ENCODE results near the gene TNFSF15. TPM values are rescaled to one million over a fixed set of nuclear protein-coding genes. Genes with fewer than 3 reads are reported as not detected.
A peak's percentile ranks its signal among the peaks of the same experiment; 100 is the strongest.

The TNFSF15 gene
- total RNA-seq, 1 donor, result under 0.01 TPM

DNA sequence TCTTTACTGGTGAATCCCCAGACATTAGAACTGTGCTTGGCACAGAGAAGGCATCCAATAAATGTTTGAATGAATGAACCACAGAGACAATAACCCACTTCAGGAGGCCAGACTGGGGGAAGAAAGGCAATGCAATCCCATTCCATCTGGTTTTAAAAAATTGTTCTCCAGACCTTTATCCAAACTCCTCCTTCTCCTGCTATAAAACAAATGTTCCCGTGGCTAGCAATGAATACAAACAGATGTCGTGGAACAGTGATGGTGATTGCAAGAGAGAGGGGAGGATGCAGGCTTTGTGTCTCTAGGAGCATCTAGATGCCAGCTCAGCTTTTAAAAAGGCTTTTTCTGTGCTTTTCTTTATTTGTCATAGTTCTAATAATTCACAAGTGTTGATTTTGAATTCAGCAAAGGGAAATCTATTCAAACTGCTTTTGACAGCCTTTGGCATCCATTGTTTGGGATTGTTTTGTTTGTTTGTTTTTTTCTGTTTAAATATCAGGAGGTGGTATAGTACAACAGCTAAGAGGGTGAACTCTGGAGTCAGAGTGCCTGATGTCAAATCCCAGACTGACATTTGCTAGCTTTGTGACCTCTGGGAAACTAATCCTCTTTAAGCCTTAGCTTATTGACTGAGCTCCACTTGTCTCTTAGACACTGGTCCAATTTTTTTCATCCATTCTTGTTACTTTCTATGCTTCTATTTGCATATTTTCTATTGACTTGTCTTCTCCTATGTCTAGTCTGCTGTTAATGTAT, 59.1 kb downstream of the TNFSF15 start:
- Histone ChIP-seq H3K27ac (ENCODE audit: low read depth, low read length) (no peak overlapping the region), H3K4me3 (ENCODE audit: insufficient read depth, low read length) (no peak overlapping the region), H3K4me2 (ENCODE audit: insufficient read depth, low read length) (no peak overlapping the region), H3K9me3 (ENCODE audit: low read depth, low read length) (no peaks in the 10 kb centered on the region), H3K4me1 (ENCODE audit: insufficient read depth, low read length) (peaks cover 25% of the 10 kb centered on the region), H3K27me3 (ENCODE audit: insufficient read depth, low read length) (no peaks in the 10 kb centered on the region), H4K20me1 (ENCODE audit: insufficient read depth, low read length) (no peaks in the 10 kb centered on the region), H3K79me2 (ENCODE audit: insufficient read depth, low read length) (no peaks in the 10 kb centered on the region), H2AFZ (ENCODE audit: low read length) (no peak overlapping the region), H3K36me3 (ENCODE audit: insufficient read depth, low read length) (no peaks in the 10 kb centered on the region)
- DNase-seq (ENCODE audit: insufficient read length, low spot score, missing footprints), result no peak
- TF ChIP-seq, protein P1, sequence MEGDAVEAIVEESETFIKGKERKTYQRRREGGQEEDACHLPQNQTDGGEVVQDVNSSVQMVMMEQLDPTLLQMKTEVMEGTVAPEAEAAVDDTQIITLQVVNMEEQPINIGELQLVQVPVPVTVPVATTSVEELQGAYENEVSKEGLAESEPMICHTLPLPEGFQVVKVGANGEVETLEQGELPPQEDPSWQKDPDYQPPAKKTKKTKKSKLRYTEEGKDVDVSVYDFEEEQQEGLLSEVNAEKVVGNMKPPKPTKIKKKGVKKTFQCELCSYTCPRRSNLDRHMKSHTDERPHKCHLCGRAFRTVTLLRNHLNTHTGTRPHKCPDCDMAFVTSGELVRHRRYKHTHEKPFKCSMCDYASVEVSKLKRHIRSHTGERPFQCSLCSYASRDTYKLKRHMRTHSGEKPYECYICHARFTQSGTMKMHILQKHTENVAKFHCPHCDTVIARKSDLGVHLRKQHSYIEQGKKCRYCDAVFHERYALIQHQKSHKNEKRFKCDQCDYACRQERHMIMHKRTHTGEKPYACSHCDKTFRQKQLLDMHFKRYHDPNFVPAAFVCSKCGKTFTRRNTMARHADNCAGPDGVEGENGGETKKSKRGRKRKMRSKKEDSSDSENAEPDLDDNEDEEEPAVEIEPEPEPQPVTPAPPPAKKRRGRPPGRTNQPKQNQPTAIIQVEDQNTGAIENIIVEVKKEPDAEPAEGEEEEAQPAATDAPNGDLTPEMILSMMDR (IDR thresholded peaks at IDR 0.05; ENCODE audit: extremely low read depth, low read depth, low read length), result no peak

DNA sequence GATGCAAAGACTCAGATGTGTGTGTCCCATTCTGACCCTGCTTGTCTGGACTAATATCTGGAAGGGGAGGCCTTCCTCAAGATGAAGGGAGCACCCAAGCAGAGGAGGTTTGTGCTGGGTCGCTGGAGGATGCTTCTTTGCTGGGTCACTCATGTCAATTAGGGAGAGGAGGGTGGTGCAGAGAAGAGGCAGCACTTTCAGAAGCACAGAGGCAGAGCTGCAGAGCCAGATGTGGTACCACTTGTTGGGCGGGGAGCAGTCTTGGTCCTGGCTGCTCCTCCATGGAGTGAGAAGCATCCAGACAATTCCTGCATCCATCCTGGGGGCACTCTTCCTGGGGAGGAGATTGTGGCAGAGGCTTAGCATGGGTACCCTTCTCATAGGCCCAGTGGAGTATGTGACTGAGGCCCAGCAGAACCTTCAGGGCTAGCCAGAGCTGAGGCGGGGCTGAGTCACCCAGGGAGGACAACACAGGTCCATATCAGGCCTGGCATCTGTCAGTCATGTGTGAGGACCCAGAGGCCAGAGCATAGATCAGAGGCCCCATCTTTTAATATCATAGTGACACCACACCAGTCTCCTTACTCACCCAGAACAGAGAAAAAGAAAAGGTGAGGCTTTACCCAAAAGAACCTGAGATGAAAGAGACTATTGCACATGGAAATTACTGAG, 59.8 kb downstream of the TNFSF15 start:
- H4K20me1 ChIP-seq (ENCODE audit: insufficient read depth, low read length), result no peaks in the 10 kb centered on the region
- no peak overlapping the region for H3K27ac ChIP-seq (ENCODE audit: low read depth, low read length)
- H3K4me2 ChIP-seq (ENCODE audit: insufficient read depth, low read length), result peak overlapping the region; percentile 1
- H2AFZ ChIP-seq (ENCODE audit: low read length), result no peak overlapping the region
- DNase-seq (ENCODE audit: insufficient read length, low spot score, missing footprints), result no peak
- TF ChIP-seq, protein P1 (IDR thresholded peaks at IDR 0.05; ENCODE audit: extremely low read depth, low read depth, low read length), result no peak
- H3K9me3 ChIP-seq (ENCODE audit: low read depth, low read length), result no peaks in the 10 kb centered on the region
- no peaks in the 10 kb centered on the region for H3K27me3 ChIP-seq (ENCODE audit: insufficient read depth, low read length)
- H3K79me2 ChIP-seq (ENCODE audit: insufficient read depth, low read length), result no peaks in the 10 kb centered on the region
- H3K36me3 ChIP-seq (ENCODE audit: insufficient read depth, low read length), result no peaks in the 10 kb centered on the region
- H3K4me3 ChIP-seq (ENCODE audit: insufficient read depth, low read length), result no peak overlapping the region
- H3K4me1 ChIP-seq (ENCODE audit: insufficient read depth, low read length), result peaks cover 25% of the 10 kb centered on the region

DNA sequence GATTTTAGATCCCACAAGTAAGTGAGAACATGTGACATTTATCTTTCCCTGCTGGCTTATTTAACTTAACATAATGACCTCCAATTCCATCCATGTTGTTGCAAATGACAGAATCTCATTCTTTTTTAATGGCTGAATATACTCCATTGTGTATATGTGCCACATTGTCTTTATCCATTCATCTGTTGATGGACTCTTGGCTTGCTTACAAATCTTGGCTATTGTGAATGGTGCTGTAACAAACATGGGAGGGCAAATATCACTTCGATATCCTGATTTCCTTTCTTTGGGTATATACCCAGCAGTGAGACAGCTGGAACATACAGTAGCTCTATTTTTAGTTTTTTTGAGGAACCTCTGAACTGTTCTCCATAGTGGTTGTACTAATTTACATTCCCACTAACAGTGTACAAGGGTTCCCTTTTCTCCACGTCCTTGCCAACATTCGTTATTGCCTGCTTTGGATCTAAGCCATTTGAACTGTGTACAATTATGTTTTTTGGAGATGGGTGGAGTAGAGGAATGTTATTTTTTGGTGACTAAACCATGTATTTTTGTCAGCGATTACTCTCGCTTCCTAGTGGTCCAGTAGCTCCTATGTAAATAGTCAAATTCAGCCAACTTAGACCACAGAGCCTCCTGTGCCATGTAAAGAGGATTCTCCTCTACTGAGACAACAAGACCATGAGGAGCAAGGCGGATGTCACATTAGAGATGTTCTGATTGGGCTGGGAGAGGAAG, 60.6 kb downstream of the TNFSF15 start:
- peak; percentile 29 for DNase-seq (ENCODE audit: insufficient read length, low spot score, missing footprints)
- H2AFZ ChIP-seq (ENCODE audit: low read length), result no peak overlapping the region
- no peaks in the 10 kb centered on the region for H3K9me3 ChIP-seq (ENCODE audit: low read depth, low read length)
- peak overlapping the region; percentile 1 for H3K4me2 ChIP-seq (ENCODE audit: insufficient read depth, low read length)
- H3K27me3 ChIP-seq (ENCODE audit: insufficient read depth, low read length), result no peaks in the 10 kb centered on the region
- H3K79me2 ChIP-seq (ENCODE audit: insufficient read depth, low read length), result no peaks in the 10 kb centered on the region
- no peaks in the 10 kb centered on the region for H4K20me1 ChIP-seq (ENCODE audit: insufficient read depth, low read length)
- no peak overlapping the region for H3K27ac ChIP-seq (ENCODE audit: low read depth, low read length)
- no peaks in the 10 kb centered on the region for H3K36me3 ChIP-seq (ENCODE audit: insufficient read depth, low read length)
- no peak overlapping the region for H3K4me3 ChIP-seq (ENCODE audit: insufficient read depth, low read length)
- H3K4me1 ChIP-seq (ENCODE audit: insufficient read depth, low read length), result peaks cover 25% of the 10 kb centered on the region
- TF ChIP-seq, protein P1 (IDR thresholded peaks at IDR 0.05; ENCODE audit: extremely low read depth, low read depth, low read length), result no peak

DNA sequence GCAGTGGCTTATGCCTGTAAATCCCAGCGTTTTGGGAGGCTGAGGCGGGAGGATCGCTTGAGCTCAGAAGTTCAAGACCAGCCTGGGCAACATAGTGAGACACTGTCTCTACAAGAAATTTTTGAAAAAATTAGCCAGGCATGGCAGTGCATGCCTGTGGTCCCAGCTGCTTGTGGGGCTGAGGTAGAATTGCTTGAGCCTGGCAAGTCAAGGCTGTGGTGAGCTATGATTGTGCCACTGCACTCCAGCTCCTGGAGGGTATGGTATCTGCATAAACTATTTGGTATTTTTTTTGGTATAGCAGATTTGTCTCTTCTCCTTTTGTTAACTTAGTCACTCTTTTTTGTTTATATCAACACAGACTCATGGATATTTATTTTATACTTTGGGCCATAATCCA, 62.4 kb downstream of the TNFSF15 start:
- Histone ChIP-seq H3K4me2 (ENCODE audit: insufficient read depth, low read length) (no peak overlapping the region), H2AFZ (ENCODE audit: low read length) (no peak overlapping the region)
- TF ChIP-seq, protein P1 (IDR thresholded peaks at IDR 0.05; ENCODE audit: extremely low read depth, low read depth, low read length), result no peak

More for the DNA sequence above, 62.4 kb downstream of the TNFSF15 start:
- no peaks in the 10 kb centered on the region for H3K79me2 ChIP-seq (ENCODE audit: insufficient read depth, low read length)
- H3K4me1 ChIP-seq (ENCODE audit: insufficient read depth, low read length), result peaks cover 25% of the 10 kb centered on the region
- no peak overlapping the region for H3K27ac ChIP-seq (ENCODE audit: low read depth, low read length)
- H4K20me1 ChIP-seq (ENCODE audit: insufficient read depth, low read length), result no peaks in the 10 kb centered on the region
- DNase-seq (ENCODE audit: insufficient read length, low spot score, missing footprints), result no peak
- H3K9me3 ChIP-seq (ENCODE audit: low read depth, low read length), result no peaks in the 10 kb centered on the region
- H3K36me3 ChIP-seq (ENCODE audit: insufficient read depth, low read length), result no peaks in the 10 kb centered on the region
- H3K27me3 ChIP-seq (ENCODE audit: insufficient read depth, low read length), result no peaks in the 10 kb centered on the region
- H3K4me3 ChIP-seq (ENCODE audit: insufficient read depth, low read length), result no peak overlapping the region

Measured in osteoblast (primary cell).